GM19239 (cell line): ENCODE data around the gene STT3B.
"Not testable (repeated sequence)": the region's sequence is repeated elsewhere in the genome, so short reads cannot be mapped to it uniquely, and the experiment has no call there.

Experiments used
- DNase-seq: peaks from one replicate; pipeline ENCODE4 v3.0.0; 2011; ENCODE audit warnings: low spot score; ENCODE audit not compliant: insufficient read length
- FAIRE-seq: peaks from 2 replicates; lab custom pipeline; 2011; peaks lifted over from hg19 to GRCh38; lab: Jason Lieb, UNC

STT3B gene

DNA sequence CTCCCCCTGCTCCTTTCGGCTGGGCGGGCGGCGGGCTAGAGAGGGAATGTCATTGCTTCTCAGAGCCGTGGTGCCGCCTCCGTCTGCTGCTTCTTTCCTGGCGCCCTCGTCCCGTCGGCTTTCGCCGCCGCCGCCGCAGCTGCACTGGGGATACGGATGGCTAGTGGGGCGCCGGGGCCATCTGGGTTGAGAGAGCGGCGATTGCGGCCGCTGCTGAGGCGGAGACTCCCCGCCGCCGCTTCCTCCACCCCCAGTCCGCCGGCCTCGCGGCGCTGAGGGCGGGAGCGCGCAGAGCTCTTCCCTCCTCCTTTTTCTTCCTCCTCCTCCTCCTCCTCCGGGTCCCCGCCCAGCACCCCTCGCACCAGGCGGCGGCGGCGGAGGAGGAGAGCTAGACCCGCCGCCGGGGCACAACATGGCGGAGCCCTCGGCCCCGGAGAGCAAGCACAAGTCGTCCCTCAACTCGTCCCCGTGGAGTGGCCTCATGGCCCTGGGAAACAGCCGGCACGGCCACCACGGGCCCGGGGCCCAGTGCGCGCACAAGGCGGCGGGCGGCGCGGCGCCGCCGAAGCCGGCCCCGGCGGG lies at the start of gene STT3B:
Gene STT3B, plus strand, starts transcription at position 339 of the 582 bp plus-strand sequence. Its CDS starts 74 bp downstream, at position 413.
- FAIRE-seq (no peak), DNase-seq (peak; percentile 48)

- FAIRE-seq (no peak), DNase-seq (no peak)
These were observed 48.9 kb upstream of the STT3B start for GRCh38 chr3:31483776-31484175.

- no peak for FAIRE-seq
- DNase-seq = no peak
These were observed 47.5 kb upstream of the STT3B start for GRCh38 chr3:31485196-31485595.

- DNase-seq = no peak
- no peak for FAIRE-seq
These were observed 45.7 kb upstream of the STT3B start for GRCh38 chr3:31486865-31487533.

DNA sequence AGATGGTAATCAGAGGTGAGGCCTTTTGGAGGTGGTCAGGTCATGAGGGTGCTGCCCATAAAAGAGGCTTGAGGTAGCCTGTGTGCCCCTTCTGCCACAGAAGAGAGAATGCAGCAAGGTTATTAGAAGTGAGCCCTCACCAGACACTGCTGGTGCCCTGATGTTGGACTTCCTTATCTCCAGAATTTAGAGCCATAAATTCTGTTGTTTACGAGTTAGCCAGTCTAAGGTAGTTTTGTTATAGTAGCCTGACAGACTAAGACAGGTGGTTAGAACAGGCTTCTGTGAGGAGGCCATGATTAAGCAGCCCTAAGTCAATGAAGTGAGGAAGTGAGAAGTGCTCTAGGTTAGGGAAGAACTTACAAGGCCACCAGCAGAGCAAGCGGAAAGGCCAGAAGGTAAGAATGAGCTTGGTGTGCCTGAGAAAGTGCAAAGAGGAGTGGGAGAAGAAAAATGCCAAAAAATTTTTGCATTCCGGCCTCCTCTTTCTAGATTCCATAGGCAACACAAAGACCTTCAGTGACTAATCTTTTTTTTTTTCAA lies 44.2 kb upstream of the STT3B start:
- no peak for FAIRE-seq
- no peak for DNase-seq

DNA sequence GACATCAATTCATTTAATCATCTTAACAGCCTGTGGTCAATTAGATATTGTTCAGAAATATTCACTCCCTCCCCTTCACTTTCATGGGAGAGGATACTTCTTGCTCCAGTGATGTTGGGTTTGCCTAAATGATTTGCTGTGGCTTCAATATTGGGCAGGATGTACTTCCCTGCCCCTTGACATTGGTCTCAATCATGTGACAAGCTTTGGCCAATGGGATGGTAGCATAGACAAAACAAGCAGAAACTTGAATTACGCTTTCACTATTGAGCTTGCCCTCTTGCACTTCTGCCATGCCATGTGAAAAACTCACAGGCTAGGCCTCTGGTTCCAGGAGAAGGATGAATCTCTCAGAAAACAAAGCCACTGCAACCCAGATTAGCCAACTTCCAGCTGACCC lies 42.2 kb upstream of the STT3B start:
- no peak for FAIRE-seq
- no peak for DNase-seq

GRCh38 chr3:31491660-31492059 lies 41.1 kb upstream of the STT3B start:
- FAIRE-seq = no peak

DNA sequence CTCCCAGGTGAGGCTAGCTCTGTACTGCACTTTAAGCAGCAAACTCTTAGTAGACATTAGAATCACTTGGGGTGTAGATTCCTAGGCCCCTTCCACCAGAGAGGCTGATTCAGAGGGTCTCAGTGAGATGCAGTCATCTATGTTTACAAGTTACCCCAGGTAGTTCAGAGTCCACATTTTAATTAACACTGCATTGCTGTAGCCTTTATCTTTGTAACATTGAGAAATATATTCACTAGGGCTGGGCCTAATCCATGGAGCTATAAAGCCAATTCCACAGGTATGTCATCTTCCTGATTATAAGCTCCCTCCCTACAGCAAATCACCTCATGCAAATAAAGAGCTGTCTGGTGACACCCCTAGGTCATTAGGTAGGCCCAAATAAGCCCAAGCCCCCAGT lies 39.6 kb upstream of the STT3B start:
- FAIRE-seq (no peak), DNase-seq (no peak)

More at GRCh38 chr3:31491660-31492059, 41.1 kb upstream of the STT3B start:
- DNase-seq = no peak

DNA sequence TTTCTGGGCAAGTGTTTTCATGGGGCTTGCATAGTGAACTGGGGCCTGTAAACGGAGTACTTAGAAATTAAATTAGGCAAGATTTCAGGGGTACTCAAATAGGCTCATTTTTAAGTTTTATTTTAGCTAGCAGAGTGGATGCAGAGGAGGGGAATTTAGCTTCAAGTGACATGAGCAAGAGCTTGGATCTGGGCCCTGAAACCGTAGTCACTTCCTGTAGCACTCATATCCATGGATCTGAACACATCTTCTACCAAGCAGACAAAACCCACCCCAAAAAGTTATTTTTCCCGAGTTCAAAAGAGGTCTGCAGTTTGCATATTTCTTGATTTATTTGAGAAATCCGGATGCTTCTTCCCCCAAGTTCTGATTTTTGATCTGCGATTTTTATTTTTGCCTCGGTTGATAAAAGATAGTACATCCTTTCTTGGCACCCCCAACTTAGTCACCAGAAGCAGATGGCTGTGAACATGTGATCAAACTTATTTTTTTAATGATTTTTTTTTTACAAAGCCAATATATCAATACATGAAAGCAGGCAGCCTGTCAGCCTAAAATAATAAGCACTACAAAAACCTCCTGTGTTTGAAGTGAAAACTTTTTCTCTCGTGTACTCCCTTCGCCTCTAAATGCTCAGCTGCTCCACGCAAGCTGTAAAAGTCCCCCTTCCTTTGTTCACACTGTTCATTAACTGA lies 36.6 kb upstream of the STT3B start:
- FAIRE-seq (no peak), DNase-seq (no peak)

DNA sequence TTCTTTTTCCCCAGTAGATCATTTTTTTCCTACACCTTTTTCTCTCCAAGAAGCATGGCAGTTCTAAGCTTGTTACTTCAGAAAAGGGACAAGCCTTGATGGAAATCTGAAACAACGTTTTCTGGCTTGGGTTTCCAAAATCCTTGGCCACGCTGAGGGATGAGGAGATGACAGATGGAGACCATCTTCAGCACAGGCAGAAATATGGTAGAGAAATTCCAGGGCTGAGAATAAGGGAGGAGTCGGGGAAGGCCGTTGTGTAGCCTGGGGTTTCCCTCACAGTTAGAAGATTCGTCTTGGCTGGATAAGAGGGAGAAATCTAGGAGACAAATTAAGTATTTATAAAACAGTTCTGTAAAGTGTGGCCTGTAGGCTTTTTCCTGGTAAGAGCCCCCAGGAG lies 33.9 kb upstream of the STT3B start:
- FAIRE-seq (no peak), DNase-seq (no peak)

DNA sequence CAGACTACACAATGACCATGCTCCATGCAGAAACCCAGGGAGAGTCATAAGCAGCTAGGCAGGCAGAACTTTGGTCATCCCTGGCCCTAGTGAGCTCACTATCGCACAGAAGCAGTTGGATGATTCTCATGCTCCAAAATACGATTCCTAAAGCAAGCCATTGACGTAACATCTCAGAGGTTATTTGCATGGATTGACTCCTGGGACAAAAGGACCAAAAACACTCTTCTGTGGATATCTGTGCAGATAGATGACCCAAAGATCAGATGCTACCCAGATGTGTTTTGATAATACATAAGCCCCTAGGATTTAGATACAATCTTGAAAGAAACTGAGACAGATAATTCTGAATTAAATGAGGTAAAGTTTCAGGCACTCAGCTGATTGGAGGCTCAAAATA lies 33.4 kb upstream of the STT3B start:
- FAIRE-seq = no peak
- DNase-seq = no peak

GRCh38 chr3:31502803-31503221 lies 29.9 kb upstream of the STT3B start:
- no peak for FAIRE-seq

DNA sequence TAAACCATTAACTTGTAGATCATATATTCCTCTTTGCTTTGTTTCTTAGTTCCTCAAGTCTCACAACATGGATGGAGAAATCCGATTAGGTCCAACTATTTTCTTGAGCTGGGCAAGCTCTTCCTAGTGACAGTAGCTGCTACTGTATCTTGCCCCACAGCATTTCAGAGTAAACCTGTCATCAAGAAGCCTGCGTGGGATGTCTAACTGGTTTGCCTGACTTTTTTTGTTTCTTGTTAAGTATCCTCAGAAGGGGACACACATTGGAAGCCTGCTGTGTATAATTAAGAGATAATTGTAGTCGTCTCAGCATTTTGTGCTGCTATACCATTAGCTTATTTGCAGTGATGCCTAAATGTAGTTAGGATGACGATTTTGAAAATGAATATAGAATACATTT lies 29.3 kb upstream of the STT3B start:
- DNase-seq (no peak), FAIRE-seq (no peak)

More at GRCh38 chr3:31502803-31503221, 29.9 kb upstream of the STT3B start:
- no peak for DNase-seq

- no peak for FAIRE-seq
- no peak for DNase-seq
These were observed 28.5 kb upstream of the STT3B start for GRCh38 chr3:31504230-31504629.

GRCh38 chr3:31505371-31506048 lies 27.2 kb upstream of the STT3B start:
- DNase-seq (no peak), FAIRE-seq (no peak)

DNA sequence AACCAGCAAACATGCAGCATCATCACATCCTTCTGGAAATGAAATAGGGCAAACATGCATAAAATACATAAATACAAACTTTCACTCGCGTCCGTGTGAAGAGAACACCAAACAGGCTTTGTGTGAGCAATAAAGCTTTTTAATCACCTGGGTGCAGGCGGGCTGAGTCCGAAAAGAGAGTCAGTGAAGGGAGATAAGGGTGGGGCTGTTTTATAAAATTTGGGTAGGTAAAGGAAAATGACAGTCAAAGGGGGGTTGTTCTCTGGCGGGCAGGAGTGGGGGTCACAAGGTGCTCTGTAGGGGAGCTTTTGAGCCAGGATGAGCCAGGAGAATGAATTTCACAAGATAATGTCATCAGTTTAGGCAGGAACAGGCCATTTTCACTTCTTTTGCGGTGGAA lies 26.2 kb upstream of the STT3B start:
- not testable (repeated sequence) for FAIRE-seq, DNase-seq

DNA sequence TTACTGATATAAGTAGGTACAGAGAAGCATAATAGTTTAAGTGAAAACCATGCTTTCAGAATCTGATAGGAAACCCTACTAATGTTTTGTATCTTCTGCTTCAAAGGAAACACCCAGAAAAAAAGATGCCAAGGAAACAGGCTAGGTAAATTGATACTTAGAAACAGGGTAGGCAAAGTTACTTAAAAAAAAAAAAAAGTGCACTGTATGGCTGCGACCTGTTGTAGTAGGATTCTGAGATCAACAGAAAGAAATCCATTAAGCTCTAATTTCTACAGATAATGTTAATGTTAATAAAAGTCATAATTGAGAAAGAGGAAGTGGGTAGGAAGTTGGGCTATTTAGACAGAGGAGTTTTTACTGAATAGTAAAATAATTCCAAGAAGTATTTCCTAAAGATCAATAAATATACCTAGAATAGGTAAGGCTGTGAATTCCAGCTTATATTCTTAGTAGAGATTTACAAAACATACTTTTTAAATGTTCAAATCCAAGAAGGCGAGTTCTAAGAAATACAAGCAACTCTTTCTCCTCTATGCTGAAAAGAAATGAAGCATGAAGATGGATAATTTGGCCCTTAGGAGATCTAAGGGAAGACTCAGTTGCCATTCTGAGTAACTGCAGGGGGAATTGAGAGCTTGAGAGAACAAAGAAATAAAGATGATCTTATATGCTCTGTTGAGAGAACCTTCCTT lies 24.1 kb upstream of the STT3B start:
- DNase-seq (no peak), FAIRE-seq (no peak)

DNA sequence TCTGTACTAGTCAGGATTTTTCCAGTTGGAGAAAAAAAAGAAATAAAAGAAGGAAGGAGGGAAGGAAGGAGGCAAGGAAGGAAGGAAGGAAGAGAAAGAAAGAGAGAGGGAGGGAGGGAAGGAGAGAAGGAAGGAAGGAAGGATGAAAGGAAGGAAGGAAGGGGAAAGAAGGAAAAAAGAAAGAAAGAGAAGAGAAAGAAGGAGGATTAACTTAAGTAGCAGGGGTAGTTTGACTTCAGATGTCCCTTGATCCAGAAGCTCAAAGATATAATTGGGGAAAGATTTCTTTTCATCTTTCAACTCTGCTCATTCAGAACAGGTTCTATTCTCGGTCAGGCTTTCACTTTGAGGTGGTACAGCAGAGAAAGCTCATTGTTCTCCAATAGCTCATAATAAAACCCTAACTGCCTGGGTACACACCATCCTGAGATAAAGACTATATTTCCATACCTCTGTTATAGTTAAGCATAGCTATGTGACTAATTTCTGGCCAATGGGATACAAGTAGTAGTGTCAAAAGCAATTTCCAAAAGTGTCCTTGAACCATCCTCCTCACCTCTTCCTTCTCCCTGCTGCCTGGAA lies 23.5 kb upstream of the STT3B start:
- FAIRE-seq = no peak
- DNase-seq = no peak

DNA sequence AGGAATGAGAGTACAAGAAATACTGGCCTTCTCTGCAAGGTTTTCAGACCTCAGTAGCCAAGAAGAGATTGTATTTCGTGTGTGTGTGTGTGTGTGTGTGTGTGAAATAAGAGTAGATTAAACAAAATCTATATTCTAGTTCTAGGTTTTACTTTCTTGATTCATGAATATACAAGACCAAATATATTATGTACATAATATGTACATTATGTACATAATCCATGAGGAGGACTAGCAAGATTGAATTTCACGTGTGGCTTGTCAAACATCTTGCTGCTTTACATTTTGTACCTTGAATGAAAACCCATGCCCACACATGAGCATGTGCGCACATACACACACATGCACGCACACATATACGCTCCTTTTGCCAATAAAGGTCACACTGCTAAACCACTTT lies 18.2 kb upstream of the STT3B start:
- FAIRE-seq (no peak), DNase-seq (no peak)
